Keratinocyte (primary cell): Measurements from ENCODE around the gene HSP90AA1. TPM values are rescaled to one million over a fixed set of nuclear protein-coding genes. Genes with fewer than 3 reads are reported as not detected.

Experiments
- DNase-seq: peaks from one replicate; pipeline ENCODE4 v3.0.0-alpha.2; 2011; ENCODE audit warnings: low read depth, missing footprints, low spot score
- FAIRE-seq: peaks from 2 replicates; lab custom pipeline; 2011; peaks lifted over from hg19 to GRCh38; lab: Jason Lieb, UNC
- H2AFZ ChIP-seq: 2 replicates; pipeline ENCODE4 v1.6.0; 2012; ENCODE audit warnings: low read length, control low read depth, inconsistent platforms; ENCODE audit not compliant: control insufficient read depth
- H3K27ac ChIP-seq: 2 replicates; pipeline ENCODE4 v1.5.1; 2011; ENCODE audit warnings: low read length; ENCODE audit not compliant: control insufficient read depth, insufficient read depth
- H3K27me3 ChIP-seq: 3 replicates; pipeline ENCODE4 v1.6.0; 2011; ENCODE audit warnings: low read length; ENCODE audit not compliant: control insufficient read depth, insufficient read depth; ENCODE audit errors: extremely low read depth
- H3K36me3 ChIP-seq, 2 experiments: 2 replicates in 1 of 2; 3 replicates in 1 of 2; pipeline ENCODE4 v1.5.1; 2011; ENCODE audit warnings: low read length in 2 of 2, mild to moderate bottlenecking in 1 of 2; ENCODE audit not compliant: control insufficient read depth in 2 of 2, insufficient read depth in 2 of 2; ENCODE audit errors: extremely low read depth in 1 of 2
- H3K4me1 ChIP-seq: 3 replicates; pipeline ENCODE4 v1.5.1; 2011; ENCODE audit warnings: low read length; ENCODE audit not compliant: control insufficient read depth, insufficient read depth; ENCODE audit errors: extremely low read depth
- H3K4me2 ChIP-seq: 3 replicates; pipeline ENCODE4 v1.6.0; 2011; ENCODE audit warnings: low read depth, low read length; ENCODE audit not compliant: control insufficient read depth, insufficient read depth; ENCODE audit errors: extremely low read depth
- H3K4me3 ChIP-seq, 3 experiments: fragments of 200-600 bp in 1 of 3; sonication (generic) in 1 of 3; 2 replicates in 2 of 3; 3 replicates in 1 of 3; pipeline ENCODE4 v1.5.1; 2011 to 2016; ENCODE audit warnings: low read length in 3 of 3, mild to moderate bottlenecking in 3 of 3, control low read depth in 2 of 3, inconsistent platforms in 1 of 3, low read depth in 1 of 3, mixed read lengths in 1 of 3, mixed run types in 1 of 3, moderate library complexity in 1 of 3; ENCODE audit not compliant: control insufficient read depth in 2 of 3, insufficient read depth in 2 of 3; ENCODE audit errors: extremely low read depth in 1 of 3
- H3K79me2 ChIP-seq: 2 replicates; pipeline ENCODE4 v1.6.0; 2012; ENCODE audit warnings: low read length; ENCODE audit not compliant: control insufficient read depth, insufficient read depth
- H3K9ac ChIP-seq: 3 replicates; pipeline ENCODE4 v1.6.0; 2011; ENCODE audit warnings: low read length; ENCODE audit not compliant: control insufficient read depth, insufficient read depth; ENCODE audit errors: extremely low read depth
- H3K9me1 ChIP-seq: 3 replicates; pipeline ENCODE4 v1.6.0; 2011; ENCODE audit warnings: low read length; ENCODE audit not compliant: control insufficient read depth, insufficient read depth; ENCODE audit errors: extremely low read depth
- H3K9me3 ChIP-seq: 2 replicates; pipeline ENCODE4 v1.5.1; 2012; ENCODE audit warnings: low read depth, low read length; ENCODE audit not compliant: control insufficient read depth
- H4K20me1 ChIP-seq: 3 replicates; pipeline ENCODE4 v1.6.0; 2011; ENCODE audit warnings: low read length; ENCODE audit not compliant: control insufficient read depth, insufficient read depth; ENCODE audit errors: extremely low read depth
- EZH2 ChIP-seq: IDR thresholded peaks from one replicate; pipeline ENCODE4 v1.6.1; 2012; ENCODE audit warnings: inconsistent platforms, mild to moderate bottlenecking, low read length, moderate library complexity
- dilution Hi-C: fragments of 300-500 bp; cut with MboI; formaldehyde crosslinking; loops from one replicate; pipeline ENCODE4 v1.7.0; 2020; ENCODE audit warnings: low sequenced_read_pairs; ENCODE audit not compliant: extremely low pct_ligation_motif_present
- polyA plus RNA-seq, 5 experiments: library from polyadenylated mRNA; depleted of rRNA in 3 of 5; stranded (reverse) in 3 of 5; stranded (forward) in 1 of 5; unstranded in 1 of 5; fragments of >200 nt; gene quantifications; 1 replicate in 1 of 5; 2 replicates in 3 of 5; 3 replicates in 1 of 5; pipeline versions ENCODE4 v1.2.1 to v1.2.3, GENCODE V29; 2011 to 2012; ENCODE audit warnings: missing spikeins in 2 of 5, low read depth in 1 of 5, low replicate concordance in 1 of 5
- TF ChIP-seq, protein P1 (sequence below), 3 experiments: IDR thresholded peaks in 1 of 3; conservative IDR thresholded peaks in 1 of 3; optimal IDR thresholded peaks in 1 of 3; 2 replicates in 2 of 3; 3 replicates in 1 of 3; pipeline versions ENCODE3 to v1.5.1; 2011; ENCODE audit warnings: low read length in 3 of 3, mild to moderate bottlenecking in 3 of 3, moderate library complexity in 2 of 3, control low read depth in 1 of 3, inconsistent platforms in 1 of 3; ENCODE audit not compliant: insufficient read depth in 2 of 3; ENCODE audit errors: extremely low read depth in 1 of 3

HSP90AA1 gene
- polyA plus RNA-seq, 1 donor (not counting 4 experiments of a cell fraction or from before 2014, with no cell fraction given): 898 TPM

DNA sequence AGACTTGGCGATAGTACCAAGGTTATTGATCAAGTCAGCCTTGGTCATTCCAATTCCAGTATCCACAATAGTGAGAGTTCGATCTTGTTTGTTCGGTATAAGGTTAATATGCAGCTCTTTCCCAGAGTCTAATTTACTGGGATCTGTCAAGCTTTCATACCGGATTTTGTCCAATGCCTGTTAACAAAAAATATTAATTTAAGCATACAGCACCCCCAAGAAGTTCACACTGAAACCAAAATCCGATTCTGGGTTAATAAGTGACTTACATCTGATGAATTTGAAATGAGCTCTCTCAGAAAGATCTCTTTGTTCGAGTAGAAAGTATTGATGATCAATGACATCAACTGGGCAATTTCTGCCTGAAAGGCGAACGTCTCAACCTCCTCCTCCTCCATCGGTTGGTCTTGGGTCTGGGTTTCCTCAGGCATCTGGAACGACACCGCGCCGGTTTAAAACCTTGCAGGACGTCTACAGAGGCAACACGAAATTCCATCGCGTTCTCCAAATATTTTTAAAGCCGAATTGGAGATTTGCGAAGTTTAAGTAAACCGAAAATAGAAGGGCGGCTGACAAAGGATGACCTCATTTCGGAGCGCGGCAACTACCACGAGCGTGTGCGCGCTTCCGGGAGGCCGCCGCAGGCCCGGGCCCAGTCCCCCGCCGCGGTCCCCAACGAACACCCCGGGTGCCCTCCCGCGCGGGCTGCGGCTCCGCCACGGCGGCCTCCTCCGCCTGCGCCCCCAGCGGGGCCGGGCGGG lies 716 bp downstream of the HSP90AA1 start:
- DNase-seq (no peak), FAIRE-seq (no peak)
- Histone ChIP-seq H4K20me1 (peaks cover 13% of the 10 kb centered on the region), H3K9ac (peak overlapping the region; percentile 82), H3K36me3 (peaks cover 25 to 27% of the 10 kb centered on the region in 2 experiments), H3K9me3 (no peaks in the 10 kb centered on the region), H3K4me3 (peak overlapping the region; percentile 74 to 87 (median 79)), H3K27ac (peak overlapping the region; percentile 61), H3K79me2 (peaks cover 42% of the 10 kb centered on the region), H3K4me1 (peaks cover 39% of the 10 kb centered on the region), H3K27me3 (no peaks in the 10 kb centered on the region), H2AFZ (no peak overlapping the region), H3K9me1 (no peaks in the 10 kb centered on the region), H3K4me2 (peak overlapping the region; percentile 93)
- dilution Hi-C loops: no loop called here
- no peak for TF ChIP-seq EZH2
- TF ChIP-seq, protein P1, sequence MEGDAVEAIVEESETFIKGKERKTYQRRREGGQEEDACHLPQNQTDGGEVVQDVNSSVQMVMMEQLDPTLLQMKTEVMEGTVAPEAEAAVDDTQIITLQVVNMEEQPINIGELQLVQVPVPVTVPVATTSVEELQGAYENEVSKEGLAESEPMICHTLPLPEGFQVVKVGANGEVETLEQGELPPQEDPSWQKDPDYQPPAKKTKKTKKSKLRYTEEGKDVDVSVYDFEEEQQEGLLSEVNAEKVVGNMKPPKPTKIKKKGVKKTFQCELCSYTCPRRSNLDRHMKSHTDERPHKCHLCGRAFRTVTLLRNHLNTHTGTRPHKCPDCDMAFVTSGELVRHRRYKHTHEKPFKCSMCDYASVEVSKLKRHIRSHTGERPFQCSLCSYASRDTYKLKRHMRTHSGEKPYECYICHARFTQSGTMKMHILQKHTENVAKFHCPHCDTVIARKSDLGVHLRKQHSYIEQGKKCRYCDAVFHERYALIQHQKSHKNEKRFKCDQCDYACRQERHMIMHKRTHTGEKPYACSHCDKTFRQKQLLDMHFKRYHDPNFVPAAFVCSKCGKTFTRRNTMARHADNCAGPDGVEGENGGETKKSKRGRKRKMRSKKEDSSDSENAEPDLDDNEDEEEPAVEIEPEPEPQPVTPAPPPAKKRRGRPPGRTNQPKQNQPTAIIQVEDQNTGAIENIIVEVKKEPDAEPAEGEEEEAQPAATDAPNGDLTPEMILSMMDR (optimal IDR thresholded peaks at IDR 0.05 in 1 of 3, IDR thresholded peaks at IDR 0.05 in 1 of 3, conservative IDR thresholded peaks at IDR 0.05 in 1 of 3; ENCODE audit: extremely low read depth in 1 of 3, insufficient read depth in 2 of 3, low read length in 3 of 3): no peak

DNA sequence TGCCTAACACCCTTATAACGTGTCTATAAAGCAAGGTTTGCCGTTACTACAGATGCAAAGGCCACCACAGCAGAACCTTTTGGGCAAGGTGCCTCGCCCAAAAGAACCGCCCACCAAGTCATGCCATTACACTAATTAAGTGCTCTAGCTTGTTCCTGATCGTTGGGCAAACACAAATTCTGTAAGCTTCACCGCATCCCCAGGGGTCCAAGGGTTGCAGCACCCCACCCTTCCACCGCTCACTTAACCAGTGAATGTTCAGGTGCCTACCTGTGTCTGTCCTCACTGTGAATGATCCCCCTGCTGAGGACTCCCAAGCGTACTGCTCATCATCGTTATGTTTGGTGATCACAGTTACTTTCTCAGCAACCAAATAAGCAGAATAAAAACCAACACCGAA lies 1.4 kb downstream of the HSP90AA1 start:
- H3K9me3 ChIP-seq: no peaks in the 10 kb centered on the region
- no peaks in the 10 kb centered on the region for H3K9me1 ChIP-seq
- peak overlapping the region; percentile 93 for H3K4me2 ChIP-seq
- dilution Hi-C loops: no loop called here
- no peak overlapping the region for H2AFZ ChIP-seq
- peaks cover 25 to 31% of the 10 kb centered on the region in 2 experiments for H3K36me3 ChIP-seq
- H3K4me1 ChIP-seq: peaks cover 39% of the 10 kb centered on the region
- H4K20me1 ChIP-seq: peaks cover 13% of the 10 kb centered on the region
- H3K27ac ChIP-seq: peak overlapping the region; percentile 61
- peak overlapping the region; percentile 74 to 87 (median 79) for H3K4me3 ChIP-seq
- no peak for FAIRE-seq
- H3K27me3 ChIP-seq: no peaks in the 10 kb centered on the region
- peaks cover 46% of the 10 kb centered on the region for H3K79me2 ChIP-seq
- peak overlapping the region; percentile 82 for H3K9ac ChIP-seq
- TF ChIP-seq, protein P1 (optimal IDR thresholded peaks at IDR 0.05 in 1 of 3, IDR thresholded peaks at IDR 0.05 in 1 of 3, conservative IDR thresholded peaks at IDR 0.05 in 1 of 3; ENCODE audit: extremely low read depth in 1 of 3, insufficient read depth in 2 of 3, low read length in 3 of 3): no peak
- no peak for TF ChIP-seq EZH2
- no peak for DNase-seq
